ENCODE results near the gene LRIG3. TPM values are rescaled to one million over a fixed set of nuclear protein-coding genes. Genes with fewer than 3 reads are reported as not detected.

Gene LRIG3
- total and polyA plus RNA-seq, 9 of the 15 experiments (the other 6 are each of a cell fraction or from before 2014, with no cell fraction given): 0.18 TPM; not detected in 8

DNA sequence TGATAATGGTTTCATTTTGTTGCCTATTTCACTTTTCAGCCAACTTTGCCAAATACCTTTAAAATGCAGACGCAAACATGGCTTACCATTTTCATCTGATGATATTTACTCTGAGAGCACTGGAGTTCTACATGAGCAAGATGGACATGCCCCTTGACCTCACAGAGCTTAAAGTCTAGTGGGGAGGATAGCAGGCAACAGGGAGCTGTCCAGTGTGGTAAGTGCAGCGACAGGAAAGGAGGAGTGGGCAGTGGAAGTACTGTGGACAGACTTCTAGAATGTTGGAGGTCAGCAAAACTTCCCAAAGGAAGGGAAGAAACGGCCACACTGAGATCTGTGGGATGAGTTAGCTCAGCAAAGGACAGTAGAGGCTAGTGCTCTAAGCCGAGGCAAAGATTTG, 25.3 kb downstream of the LRIG3 start (continued):
- TF ChIP-seq KAT2B (IDR thresholded peaks at IDR 0.05; ENCODE audit: low read depth, low read length): no peak
- TF ChIP-seq NONO (IDR thresholded peaks at IDR 0.05; ENCODE audit: low read depth in 2 of 2, low read length in 1 of 2): no peak
- TF ChIP-seq, protein P1, sequence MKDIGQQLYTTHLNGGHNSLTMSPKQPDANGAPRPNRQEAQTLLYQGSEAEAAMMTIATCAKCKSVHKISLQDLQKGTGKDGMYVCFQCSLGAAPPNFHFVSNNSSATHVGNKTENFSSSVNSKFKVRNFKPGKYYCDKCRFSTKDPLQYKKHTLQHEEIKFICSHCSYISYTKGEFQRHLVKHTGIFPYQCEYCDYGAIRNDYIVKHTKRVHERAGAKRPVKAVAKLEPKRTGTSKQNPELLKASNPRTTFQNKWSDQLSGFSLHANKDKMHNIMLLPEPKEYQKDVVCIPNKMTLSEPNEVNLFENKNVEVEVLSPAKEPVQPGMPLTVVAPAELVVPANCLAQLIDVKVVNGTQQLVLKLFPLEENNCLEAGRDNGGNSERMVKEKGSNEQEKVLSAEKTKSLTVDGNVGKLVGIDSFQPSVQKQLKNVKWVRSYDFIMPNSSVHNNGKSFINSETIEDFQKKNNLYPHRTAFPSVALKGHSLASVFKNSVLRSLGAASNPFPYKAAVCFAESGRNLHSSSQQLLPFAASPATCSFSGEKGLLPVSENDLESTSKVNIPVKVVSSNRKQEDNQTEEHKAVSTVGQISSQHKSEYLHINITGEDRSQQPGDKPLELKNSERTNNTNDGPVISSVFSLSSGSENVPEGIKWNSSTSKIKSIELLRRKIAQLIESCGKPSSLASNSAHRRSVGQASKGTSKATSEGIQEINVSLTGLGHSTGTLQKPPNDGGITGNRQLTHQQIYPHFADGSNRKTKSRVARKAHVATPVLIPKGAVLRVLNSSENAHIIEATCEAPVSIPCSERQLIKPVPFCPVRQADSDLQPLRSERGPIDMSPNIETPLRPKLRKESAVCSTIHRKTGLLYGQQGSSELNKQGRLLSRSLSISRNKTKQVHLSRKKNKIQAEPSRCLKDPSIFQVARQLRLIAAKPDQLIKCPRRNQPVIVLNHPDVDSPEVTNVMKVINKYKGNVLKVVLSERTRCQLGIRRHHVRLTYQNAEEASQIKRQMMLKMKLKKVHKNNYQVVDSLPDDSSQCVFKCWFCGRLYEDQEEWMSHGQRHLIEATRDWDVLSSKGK (CRISPR knock-in tag; IDR thresholded peaks at IDR 0.05): no peak

DNA sequence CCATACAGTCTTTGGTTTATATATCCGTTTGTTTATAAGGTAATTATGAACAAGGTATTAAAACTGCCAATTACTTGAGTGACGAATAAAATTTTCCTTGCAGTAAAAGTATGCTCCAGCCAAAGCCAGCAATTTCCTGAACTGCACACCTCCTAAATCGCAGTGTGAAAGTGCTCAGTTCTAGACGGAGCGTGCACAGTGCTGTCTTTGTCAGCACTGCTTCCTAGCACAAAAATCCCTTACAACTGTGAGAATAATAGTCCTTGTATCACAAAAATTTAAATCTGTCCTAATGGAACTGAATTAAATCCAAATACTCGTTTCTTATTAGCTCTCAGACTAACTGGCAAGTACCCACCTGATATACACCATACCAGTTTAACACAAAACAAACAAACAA, 26.3 kb downstream of the LRIG3 start:
- Histone ChIP-seq H3K79me2 (ENCODE audit: control insufficient read depth, insufficient read depth, low read length) (no peaks in the 10 kb centered on the region), H3K4me2 (ENCODE audit: insufficient read depth, low read length) (no peak overlapping the region), H3K9me1 (ENCODE audit: control insufficient read depth, insufficient read depth, low read length) (no peaks in the 10 kb centered on the region), H3K9me3 (replicated peaks; ENCODE audit: control insufficient read depth, insufficient read depth, low read depth, low read length) (no peaks in the 10 kb centered on the region; the same call in 1 of the 2 replicates), H3K4me1 (replicated peaks in 1 of 2; ENCODE audit: control insufficient read depth in 2 of 2, insufficient read depth in 2 of 2, low read length in 2 of 2) (no peaks in the 10 kb centered on the region), H3K9ac (ENCODE audit: insufficient read depth in 1 of 2, low read depth in 2 of 2, low read length in 2 of 2) (no peak overlapping the region), H2AFZ (ENCODE audit: low read depth, low read length) (no peak overlapping the region), H3K27ac (ENCODE audit: extremely low read depth, low read depth, low read length) (no peak overlapping the region), H3K36me3 (ENCODE audit: control insufficient read depth, insufficient read depth, low read length) (no peaks in the 10 kb centered on the region), H3K4me3 (no peak overlapping the region), H4K20me1 (replicated peaks; ENCODE audit: control insufficient read depth, insufficient read depth, low read length) (no peaks in the 10 kb centered on the region), H3K27me3 (ENCODE audit: control insufficient read depth in 2 of 2, insufficient read depth in 2 of 2, low read length in 2 of 2) (no peaks in the 10 kb centered on the region)
- DNase-seq (ENCODE audit: extremely low read depth in 1 of 4, low spot score in 3 of 4) (no peak), FAIRE-seq (no peak), ATAC-seq (no peak)
- in situ Hi-C loops (cut with MboI) (no loop called here), intact Hi-C loops (cut with micrococcal nuclease) (no loop called here)
- ChIA-PET CTCF (ENCODE audit: low intra/inter-chr PET ratio) (no interaction called here), POLR2A (no interaction called here)
- no TSS peak for BruUV-seq (replicated peaks)
- 0% methylated on average over 6 of the region's 6 CpGs for WGBS (ENCODE audit: insufficient coverage, low coverage, missing lambda C conversion rate)
- TF ChIP-seq GATAD2A (IDR thresholded peaks at IDR 0.05) (no peak), ZBTB1 (CRISPR knock-in tag; IDR thresholded peaks at IDR 0.05; ENCODE audit: borderline replicate concordance, low read depth) (no peak), PCBP2 (IDR thresholded peaks at IDR 0.05; ENCODE audit: low read depth, low read length, poor library complexity, severe bottlenecking) (no peak), HIVEP1 (CRISPR knock-in tag; IDR thresholded peaks at IDR 0.05) (no peak), PHF8 (IDR thresholded peaks at IDR 0.05; ENCODE audit: borderline replicate concordance, low read length) (no peak), KAT7 (CRISPR knock-in tag; IDR thresholded peaks at IDR 0.05; ENCODE audit: borderline replicate concordance) (no peak), NCOA6 (IDR thresholded peaks at IDR 0.05) (no peak), ZNF589 (CRISPR knock-in tag; IDR thresholded peaks at IDR 0.05; ENCODE audit: low read depth) (no peak)
- TF ChIP-seq, protein P2, sequence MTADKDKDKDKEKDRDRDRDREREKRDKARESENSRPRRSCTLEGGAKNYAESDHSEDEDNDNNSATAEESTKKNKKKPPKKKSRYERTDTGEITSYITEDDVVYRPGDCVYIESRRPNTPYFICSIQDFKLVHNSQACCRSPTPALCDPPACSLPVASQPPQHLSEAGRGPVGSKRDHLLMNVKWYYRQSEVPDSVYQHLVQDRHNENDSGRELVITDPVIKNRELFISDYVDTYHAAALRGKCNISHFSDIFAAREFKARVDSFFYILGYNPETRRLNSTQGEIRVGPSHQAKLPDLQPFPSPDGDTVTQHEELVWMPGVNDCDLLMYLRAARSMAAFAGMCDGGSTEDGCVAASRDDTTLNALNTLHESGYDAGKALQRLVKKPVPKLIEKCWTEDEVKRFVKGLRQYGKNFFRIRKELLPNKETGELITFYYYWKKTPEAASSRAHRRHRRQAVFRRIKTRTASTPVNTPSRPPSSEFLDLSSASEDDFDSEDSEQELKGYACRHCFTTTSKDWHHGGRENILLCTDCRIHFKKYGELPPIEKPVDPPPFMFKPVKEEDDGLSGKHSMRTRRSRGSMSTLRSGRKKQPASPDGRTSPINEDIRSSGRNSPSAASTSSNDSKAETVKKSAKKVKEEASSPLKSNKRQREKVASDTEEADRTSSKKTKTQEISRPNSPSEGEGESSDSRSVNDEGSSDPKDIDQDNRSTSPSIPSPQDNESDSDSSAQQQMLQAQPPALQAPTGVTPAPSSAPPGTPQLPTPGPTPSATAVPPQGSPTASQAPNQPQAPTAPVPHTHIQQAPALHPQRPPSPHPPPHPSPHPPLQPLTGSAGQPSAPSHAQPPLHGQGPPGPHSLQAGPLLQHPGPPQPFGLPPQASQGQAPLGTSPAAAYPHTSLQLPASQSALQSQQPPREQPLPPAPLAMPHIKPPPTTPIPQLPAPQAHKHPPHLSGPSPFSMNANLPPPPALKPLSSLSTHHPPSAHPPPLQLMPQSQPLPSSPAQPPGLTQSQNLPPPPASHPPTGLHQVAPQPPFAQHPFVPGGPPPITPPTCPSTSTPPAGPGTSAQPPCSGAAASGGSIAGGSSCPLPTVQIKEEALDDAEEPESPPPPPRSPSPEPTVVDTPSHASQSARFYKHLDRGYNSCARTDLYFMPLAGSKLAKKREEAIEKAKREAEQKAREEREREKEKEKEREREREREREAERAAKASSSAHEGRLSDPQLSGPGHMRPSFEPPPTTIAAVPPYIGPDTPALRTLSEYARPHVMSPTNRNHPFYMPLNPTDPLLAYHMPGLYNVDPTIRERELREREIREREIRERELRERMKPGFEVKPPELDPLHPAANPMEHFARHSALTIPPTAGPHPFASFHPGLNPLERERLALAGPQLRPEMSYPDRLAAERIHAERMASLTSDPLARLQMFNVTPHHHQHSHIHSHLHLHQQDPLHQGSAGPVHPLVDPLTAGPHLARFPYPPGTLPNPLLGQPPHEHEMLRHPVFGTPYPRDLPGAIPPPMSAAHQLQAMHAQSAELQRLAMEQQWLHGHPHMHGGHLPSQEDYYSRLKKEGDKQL (CRISPR knock-in tag; IDR thresholded peaks at IDR 0.05; ENCODE audit: borderline replicate concordance): no peak

Data from K562 (cell line).